ENCODE results near the gene CNTROB.
A peak's percentile ranks its signal among the peaks of the same experiment; 100 is the strongest.

CNTROB gene

DNA sequence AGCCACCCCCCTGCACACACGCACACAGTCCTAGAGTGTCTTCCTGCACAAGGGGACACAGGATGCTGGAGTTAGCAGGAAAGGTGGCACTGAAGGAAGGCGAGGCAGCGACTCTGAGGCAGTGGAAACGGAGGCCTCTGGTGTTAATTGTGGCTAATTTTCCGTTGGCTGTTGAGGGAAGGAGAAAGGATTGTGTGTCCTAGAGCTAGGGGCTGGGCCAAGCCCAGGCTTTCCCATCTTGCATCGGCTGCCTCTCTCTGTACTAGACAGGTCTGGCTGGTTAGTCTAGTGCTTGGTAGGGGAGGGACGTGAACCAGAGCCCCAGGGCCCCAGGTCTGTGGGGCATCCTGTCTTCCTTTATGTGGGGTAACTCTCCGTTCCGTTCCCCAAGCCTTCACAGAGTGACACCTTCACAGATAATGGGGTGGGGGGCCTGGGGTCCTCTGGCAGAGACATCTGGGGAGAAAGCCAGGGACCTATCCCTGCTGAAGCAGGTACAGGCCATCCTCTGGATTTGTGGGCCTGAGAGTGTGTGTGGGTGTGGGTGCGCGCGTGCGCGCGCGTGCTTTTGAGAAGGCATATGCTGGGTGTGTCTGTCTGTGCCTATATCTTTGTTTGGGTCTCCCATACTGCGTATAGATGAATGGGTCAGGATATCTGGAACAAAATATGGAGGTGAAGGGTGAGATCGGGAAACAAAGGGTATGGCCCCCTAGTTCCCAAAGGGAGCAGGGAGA, 43.7 kb upstream of the CNTROB start, which contains the start of gene CHD3:
CHD3 (plus strand) TSS at position 606 of the 737 bp plus-strand sequence. CDS start 212 bp downstream, outside the sequence.
- peak within 1 kb of the TSS; percentile 31 for H3K4me3 ChIP-seq (ENCODE audit: severe bottlenecking)
- ATAC-seq (ENCODE audit: low read depth) (peak; percentile 54), DNase-seq (ENCODE audit: low spot score) (no peak)
- no peaks in the 10 kb centered on the region for H3K27me3 ChIP-seq (ENCODE audit: insufficient read depth, poor library complexity, severe bottlenecking)
- H3K36me3 ChIP-seq (ENCODE audit: low read depth), result peaks cover 22% of the 10 kb centered on the region
- H3K9me3 ChIP-seq (ENCODE audit: severe bottlenecking), result no peaks in the 10 kb centered on the region
- peaks cover 27% of the 10 kb centered on the region for H3K4me1 ChIP-seq (ENCODE audit: insufficient read depth, poor library complexity, severe bottlenecking)
- H3K27ac ChIP-seq (ENCODE audit: poor library complexity, severe bottlenecking), result peak within 1 kb of the TSS; percentile 94
- TF ChIP-seq CTCF (IDR thresholded peaks at IDR 0.05; ENCODE audit: poor library complexity, severe bottlenecking), result no peak

- Histone ChIP-seq H3K4me3 (ENCODE audit: severe bottlenecking) (no peak overlapping the region), H3K36me3 (ENCODE audit: low read depth) (peaks cover 31% of the 10 kb centered on the region), H3K9me3 (ENCODE audit: severe bottlenecking) (no peaks in the 10 kb centered on the region), H3K27me3 (ENCODE audit: insufficient read depth, poor library complexity, severe bottlenecking) (no peaks in the 10 kb centered on the region), H3K4me1 (ENCODE audit: insufficient read depth, poor library complexity, severe bottlenecking) (peaks cover 19% of the 10 kb centered on the region), H3K27ac (ENCODE audit: poor library complexity, severe bottlenecking) (peak overlapping the region; percentile 94)
- peak; percentile 94 for DNase-seq (ENCODE audit: low spot score)
- ATAC-seq (ENCODE audit: low read depth), result peak; percentile 56
- peak; percentile 17 for TF ChIP-seq CTCF (IDR thresholded peaks at IDR 0.05; ENCODE audit: poor library complexity, severe bottlenecking)
Measured at GRCh38 chr17:7889166-7889955, 42.6 kb upstream of the CNTROB start.

DNA sequence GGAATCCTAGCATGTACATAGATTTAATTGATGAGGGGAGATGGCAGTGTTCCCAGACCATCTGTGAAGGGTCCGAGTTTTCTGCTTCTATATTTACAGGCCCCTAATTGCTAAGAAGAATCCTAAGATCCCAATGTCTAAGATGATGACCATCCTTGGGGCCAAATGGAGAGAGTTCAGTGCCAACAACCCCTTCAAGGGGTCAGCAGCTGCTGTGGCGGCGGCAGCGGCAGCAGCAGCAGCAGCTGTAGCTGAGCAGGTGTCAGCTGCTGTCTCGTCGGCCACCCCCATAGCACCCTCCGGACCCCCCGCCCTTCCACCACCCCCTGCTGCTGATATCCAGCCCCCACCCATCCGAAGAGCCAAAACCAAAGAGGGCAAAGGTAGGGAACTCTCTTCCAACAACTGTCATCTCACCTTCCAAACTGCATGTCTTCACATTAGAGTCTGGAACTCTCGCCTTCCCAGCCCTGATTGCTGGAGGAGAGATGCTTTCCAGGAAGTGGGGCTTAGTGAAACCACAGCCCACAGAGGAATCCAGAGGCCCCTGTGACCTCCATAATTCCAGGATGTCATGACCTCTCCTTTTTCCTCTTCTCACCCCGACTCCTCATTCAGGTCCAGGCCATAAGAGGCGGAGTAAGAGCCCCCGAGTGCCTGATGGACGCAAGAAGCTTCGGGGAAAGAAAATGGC, 38.7 kb upstream of the CNTROB start:
- Histone ChIP-seq H3K27ac (ENCODE audit: poor library complexity, severe bottlenecking) (no peak overlapping the region), H3K9me3 (ENCODE audit: severe bottlenecking) (no peaks in the 10 kb centered on the region), H3K27me3 (ENCODE audit: insufficient read depth, poor library complexity, severe bottlenecking) (no peaks in the 10 kb centered on the region), H3K36me3 (ENCODE audit: low read depth) (peaks cover 65% of the 10 kb centered on the region), H3K4me3 (ENCODE audit: severe bottlenecking) (no peak overlapping the region), H3K4me1 (ENCODE audit: insufficient read depth, poor library complexity, severe bottlenecking) (peaks cover 12% of the 10 kb centered on the region)
- DNase-seq (ENCODE audit: low spot score), result no peak
- no peak for TF ChIP-seq CTCF (IDR thresholded peaks at IDR 0.05; ENCODE audit: poor library complexity, severe bottlenecking)
- no peak for ATAC-seq (ENCODE audit: low read depth)

DNA sequence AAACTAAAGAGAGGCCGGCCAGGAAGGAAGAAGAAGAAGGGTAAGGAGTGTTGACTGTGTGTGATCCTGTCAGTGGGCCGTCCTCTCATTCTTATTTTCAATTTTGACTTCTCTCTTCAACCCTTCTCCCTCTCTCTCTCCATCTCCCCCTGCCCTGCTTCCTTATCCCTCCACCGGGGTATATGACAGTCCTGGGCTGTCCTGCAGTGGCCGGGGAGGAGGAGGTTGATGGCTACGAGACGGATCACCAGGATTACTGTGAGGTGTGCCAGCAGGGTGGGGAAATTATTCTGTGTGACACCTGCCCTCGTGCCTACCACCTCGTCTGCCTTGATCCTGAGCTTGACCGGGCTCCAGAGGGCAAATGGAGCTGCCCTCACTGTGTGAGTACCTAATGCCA, 37.8 kb upstream of the CNTROB start:
- ATAC-seq (ENCODE audit: low read depth) (no peak), DNase-seq (ENCODE audit: low spot score) (no peak)
- Histone ChIP-seq H3K27ac (ENCODE audit: poor library complexity, severe bottlenecking) (no peak overlapping the region), H3K36me3 (ENCODE audit: low read depth) (peaks cover 74% of the 10 kb centered on the region), H3K9me3 (ENCODE audit: severe bottlenecking) (no peaks in the 10 kb centered on the region), H3K4me1 (ENCODE audit: insufficient read depth, poor library complexity, severe bottlenecking) (peaks cover 3% of the 10 kb centered on the region), H3K27me3 (ENCODE audit: insufficient read depth, poor library complexity, severe bottlenecking) (no peaks in the 10 kb centered on the region), H3K4me3 (ENCODE audit: severe bottlenecking) (no peak overlapping the region)
- TF ChIP-seq CTCF (IDR thresholded peaks at IDR 0.05; ENCODE audit: poor library complexity, severe bottlenecking), result no peak
